GM21619 (cell line): ENCODE measurements around the gene FAHD2A.
A peak's percentile ranks its signal among the peaks of the same experiment; 100 is the strongest.
"Not testable (repeated sequence)": the region's sequence is repeated elsewhere in the genome, so short reads cannot be mapped to it uniquely, and the experiment has no call there.

Source experiments
- ATAC-seq: cut with Tn5 transposase; IDR thresholded peaks from one replicate; pipeline ENCODE4 v1.9.1; 2021; ENCODE audit not compliant: unreplicated experiment

Gene FAHD2A, protein sequence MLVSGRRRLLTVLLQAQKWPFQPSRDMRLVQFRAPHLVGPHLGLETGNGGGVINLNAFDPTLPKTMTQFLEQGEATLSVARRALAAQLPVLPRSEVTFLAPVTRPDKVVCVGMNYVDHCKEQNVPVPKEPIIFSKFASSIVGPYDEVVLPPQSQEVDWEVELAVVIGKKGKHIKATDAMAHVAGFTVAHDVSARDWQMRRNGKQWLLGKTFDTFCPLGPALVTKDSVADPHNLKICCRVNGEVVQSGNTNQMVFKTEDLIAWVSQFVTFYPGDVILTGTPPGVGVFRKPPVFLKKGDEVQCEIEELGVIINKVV

DNA sequence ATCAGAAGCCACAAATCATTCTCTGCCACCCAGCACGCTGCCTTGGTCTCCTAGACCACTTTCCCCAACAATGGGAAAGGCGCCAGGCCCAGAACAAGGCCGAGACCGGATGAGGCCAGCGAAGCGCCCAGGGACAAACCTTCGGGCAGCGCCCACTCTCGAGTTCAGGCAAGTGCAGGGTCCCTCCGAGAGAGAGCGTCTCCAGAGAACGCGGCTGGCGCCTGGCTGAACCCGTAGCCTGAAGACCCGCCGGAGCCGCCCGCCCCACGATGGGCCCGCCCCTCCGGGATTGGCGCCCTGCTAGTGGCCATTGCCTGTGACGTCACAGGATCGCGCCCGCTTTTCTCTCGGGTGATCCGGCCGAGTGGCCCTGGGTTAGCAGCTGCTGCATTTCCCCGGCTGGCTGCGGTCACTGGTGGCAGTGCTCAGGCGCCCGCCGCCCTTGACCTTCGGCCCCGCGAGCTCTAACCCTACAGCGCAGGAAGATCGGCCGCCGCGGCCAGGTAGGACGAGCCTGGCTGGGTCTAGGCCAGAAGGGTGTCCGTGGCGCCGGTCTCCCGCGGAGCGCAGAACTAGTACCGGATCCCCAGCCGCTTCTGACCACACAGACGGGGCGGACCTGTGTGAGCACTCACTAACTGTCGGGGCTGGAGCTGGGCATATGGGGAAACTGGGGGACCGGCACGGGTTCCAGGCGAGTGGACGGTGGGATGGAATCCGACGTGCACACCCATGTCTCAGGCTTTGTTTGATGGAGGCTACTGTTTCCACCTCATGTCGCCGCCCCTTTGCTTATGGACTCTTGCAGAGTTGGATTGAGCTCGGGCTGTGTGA lies at the start of gene FAHD2A:
Gene FAHD2A, plus strand, starts transcription at position 339 of the 834 bp plus-strand sequence. CDS start 2,851 bp downstream, outside the sequence.
- peak; percentile 93 for ATAC-seq

DNA sequence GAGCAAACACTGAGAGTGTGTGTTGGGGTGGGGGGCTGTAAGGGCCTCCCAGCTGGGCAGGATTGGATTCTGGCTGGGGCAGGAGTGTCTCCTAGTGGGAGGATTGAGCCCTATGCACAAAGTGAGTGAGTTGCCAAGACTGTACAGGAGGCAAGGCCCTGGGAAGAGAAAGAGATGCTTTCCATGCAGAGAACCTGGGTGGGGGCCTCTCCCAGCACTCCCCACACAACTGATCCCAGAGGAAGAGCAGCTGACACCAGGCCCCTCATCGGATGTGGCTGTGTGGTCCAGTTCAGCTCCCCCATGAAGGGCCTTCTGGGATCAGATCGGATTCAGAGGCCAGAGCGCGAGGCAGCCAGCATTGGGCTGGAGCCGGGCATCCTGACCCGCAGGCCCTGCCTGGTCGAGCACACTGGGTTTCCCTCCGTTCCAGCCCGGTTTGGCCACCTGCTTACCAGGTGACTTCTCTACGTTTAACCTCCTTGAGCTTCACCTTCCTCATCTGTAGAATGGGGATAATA lies 49.4 kb upstream of the FAHD2A start:
- ATAC-seq = no peak

- ATAC-seq = no peak
Observed at GRCh38 chr2:95353613-95354468, 48.7 kb upstream of the FAHD2A start.

DNA sequence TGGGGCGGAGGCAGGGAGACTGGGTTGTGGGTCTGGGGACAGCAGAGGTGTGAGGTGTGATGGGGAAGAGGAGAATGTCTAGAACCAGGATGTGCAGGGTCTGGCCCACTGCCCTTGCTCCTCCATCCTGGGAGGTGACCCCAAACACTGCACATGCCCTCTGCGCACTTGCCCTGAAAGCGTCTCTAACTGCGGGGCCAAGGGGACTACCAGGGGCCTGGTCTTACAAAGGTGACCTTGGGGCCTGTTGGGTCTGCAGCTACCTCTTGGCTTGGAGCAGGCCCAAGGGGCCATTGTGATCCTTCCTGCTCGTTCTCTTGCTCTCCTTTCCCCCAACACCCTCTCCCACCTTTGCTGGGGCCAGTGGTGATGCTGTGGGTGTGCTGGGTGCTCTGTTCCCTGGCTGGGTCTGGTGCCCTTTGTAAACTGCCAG lies 48.0 kb upstream of the FAHD2A start:
- ATAC-seq = no peak

- ATAC-seq = no peak
Observed at GRCh38 chr2:95354925-95355324, 47.6 kb upstream of the FAHD2A start.

DNA sequence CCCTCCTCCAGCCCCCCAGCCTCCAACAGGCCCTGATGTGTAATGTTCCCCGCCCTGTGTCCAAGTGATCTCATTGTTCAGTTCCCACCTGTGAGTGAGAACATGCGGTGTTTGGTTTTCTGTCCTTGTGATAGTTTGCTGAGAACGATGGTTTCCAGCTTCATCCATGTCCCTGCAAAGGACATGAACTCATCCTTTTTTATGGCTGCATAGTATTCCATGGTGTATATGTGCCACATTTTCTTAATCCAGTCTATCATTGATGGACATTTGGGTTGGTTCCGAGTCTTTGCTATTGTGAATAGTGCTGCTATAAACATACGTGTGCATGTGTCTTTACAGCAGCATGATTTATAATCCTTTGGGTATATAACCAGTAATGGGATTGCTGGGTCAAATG lies 47.0 kb upstream of the FAHD2A start:
- not testable (repeated sequence) for ATAC-seq

DNA sequence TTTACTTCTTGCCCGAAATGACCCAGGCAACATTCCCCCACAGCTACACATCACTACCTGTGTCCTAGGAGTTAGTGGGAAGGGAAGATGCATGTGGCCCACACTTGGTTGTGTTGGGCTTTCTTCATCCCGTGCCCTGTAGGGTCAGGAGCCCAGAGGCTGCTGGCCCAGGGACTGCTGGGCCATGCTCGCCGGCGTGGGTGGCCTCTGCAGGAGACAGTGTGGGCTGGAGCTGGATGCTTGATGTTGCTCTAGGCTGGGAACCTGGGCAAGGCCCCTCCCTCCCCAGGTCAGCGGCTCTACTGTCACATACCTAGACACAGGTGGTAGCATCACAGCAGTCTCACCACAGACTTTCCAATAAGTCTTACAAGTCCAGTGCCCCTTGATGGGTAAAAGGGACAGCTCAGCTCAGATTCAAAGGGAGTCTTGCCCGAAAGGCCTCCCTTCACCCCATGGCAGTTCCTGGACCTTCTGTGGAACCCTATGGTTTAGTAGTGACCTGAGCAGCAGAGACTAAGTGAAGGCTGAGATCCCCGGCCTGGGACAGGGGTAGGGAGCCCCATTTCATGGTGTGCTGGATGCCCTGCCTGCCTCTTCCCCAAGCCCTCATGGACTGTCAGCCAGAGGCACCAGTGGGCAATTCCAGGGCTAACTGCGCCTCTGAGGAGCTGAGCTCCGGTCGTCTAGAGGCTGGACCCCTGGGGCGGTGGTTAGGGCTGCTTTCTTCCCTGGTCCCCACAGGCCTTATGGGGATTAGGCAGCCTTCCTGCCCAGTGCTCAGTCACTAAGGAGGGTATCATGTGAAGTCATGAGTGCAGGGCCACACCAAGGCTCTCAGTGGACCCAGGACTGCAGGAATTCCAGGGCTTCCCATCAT lies 45.4 kb upstream of the FAHD2A start:
- ATAC-seq = no peak

GRCh38 chr2:95357717-95358280 lies 44.7 kb upstream of the FAHD2A start:
- no peak for ATAC-seq

GRCh38 chr2:95359031-95359430 lies 43.5 kb upstream of the FAHD2A start:
- ATAC-seq = no peak

- no peak for ATAC-seq
Observed at GRCh38 chr2:95359501-95359930, 43.0 kb upstream of the FAHD2A start.

- no peak for ATAC-seq
Observed at GRCh38 chr2:95361216-95361980, 41.1 kb upstream of the FAHD2A start.

GRCh38 chr2:95362486-95362885 lies 40.0 kb upstream of the FAHD2A start:
- ATAC-seq = no peak

DNA sequence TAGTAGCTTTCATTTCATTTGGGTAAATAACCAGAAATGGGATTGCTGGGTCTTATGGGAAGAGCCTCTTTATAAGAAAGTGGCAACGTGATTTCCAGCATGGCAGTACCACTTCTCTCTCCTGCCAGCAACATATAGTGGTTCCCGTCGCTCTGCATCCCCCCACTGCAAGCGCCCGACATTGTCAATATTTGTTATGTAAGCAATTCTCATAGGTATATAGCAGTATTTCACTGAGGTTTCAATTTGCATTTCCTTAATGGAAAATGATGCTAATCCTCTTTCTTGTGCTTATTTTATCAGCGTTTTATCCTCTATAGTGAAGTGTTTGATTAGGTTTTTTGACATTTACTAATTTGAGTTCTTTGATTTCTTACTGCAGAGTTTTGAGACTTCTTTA lies 36.0 kb upstream of the FAHD2A start:
- no peak for ATAC-seq

- no peak for ATAC-seq
Observed at GRCh38 chr2:95372216-95372829, 30.2 kb upstream of the FAHD2A start.

DNA sequence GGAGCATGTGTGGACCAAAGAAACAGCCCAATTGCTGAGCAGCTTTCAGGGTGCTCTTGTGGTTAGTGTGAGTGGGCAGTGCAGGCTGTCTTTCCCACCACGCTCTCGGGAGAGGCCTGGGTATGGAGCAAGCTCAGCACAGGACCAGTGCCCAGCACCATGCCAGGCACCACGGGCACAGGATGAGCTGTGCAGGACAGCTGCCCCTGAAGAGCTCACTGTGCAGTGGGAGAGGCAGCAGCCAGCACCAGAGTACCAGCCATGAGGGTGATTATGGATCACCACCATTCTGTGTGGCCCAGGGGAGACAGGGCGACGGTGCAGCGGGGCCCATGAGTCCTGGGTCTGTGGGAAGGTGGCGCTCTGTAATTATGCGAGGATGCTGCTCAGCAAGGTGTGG lies 29.7 kb upstream of the FAHD2A start:
- ATAC-seq = no peak

DNA sequence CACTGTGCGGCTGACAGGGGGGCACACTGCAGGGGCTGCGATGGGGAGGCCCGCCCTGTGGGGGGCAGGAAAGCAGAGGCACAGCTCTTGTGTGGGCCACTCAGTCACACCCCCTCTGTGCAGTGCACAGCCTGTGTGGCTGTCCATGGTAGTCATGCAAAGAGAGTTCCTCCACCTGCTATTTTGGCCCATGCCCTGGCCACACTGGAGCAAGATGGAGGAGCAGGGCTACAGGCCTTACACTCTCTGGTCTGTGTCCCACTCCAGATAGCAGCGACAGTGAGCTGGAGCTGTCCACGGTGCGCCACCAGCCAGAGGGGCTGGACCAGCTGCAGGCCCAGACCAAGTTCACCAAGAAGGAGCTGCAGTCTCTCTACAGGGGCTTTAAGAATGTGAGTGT lies 28.5 kb upstream of the FAHD2A start:
- no peak for ATAC-seq

DNA sequence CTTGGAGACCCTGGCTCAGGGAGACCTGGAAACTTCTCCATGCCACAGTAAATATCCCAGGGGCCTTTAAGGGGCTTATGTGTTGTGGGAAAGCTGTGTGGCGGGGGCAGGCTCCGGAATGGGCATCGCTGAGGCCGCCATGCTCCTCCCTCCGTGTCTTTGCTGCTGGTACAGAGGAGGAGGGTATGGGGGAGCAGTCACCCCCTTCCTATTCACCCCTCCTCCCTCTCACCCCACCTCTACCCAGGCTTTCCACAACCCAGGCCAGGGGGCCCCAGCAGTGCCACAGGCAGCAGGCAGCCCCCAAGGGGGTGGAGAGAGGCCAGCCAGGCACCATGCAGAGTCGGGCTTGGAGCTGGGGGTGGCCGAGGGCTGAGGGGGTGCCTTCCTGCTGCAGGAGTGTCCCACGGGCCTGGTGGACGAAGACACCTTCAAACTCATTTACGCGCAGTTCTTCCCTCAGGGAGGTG lies 28.0 kb upstream of the FAHD2A start:
- ATAC-seq = no peak

DNA sequence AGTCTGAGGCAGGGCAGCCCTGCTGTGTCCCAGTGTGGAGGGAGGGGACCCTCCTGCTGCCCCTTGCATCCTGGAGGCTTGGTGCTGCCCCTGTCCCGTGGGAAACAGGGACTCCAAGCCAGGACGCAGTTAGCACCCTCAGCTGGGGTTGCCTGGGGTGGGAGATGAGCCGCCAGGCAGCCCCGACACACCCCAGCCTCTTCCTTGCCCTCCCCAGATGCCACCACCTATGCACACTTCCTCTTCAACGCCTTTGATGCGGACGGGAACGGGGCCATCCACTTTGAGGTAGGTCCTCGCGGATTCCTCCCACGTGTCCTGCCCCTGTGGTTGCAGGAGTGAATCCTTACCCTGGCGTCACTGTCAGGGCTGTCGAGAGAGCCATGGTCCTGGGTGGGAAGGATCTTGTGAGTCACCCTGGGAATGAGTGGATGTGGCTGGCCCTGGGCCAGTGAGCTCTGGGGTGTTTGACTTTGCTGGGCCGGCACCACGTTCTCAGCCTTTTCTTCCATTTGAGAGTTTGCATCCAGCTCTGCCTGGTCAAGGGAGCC lies 27.5 kb upstream of the FAHD2A start:
- no peak for ATAC-seq
